ENCODE data around the gene LDLRAD3. TPM values are rescaled to one million over a fixed set of nuclear protein-coding genes. Genes with fewer than 3 reads are reported as not detected.

Gene LDLRAD3
- polyA plus RNA-seq, 1 of the 3 experiments (the other 2 are of a cell fraction): 10.6 TPM

- H3K79me2 ChIP-seq (ENCODE audit: insufficient read depth): peaks cover 61% of the 10 kb centered on the region
- no peak overlapping the region for H3K27ac ChIP-seq (ENCODE audit: low read depth in 2 of 2, low read length in 1 of 2)
- H3K9me3 ChIP-seq: no peaks in the 10 kb centered on the region
- H3F3A ChIP-seq (replicated peaks; ENCODE audit: insufficient read depth): no peaks in the 10 kb centered on the region
- no peaks in the 10 kb centered on the region for H3K27me3 ChIP-seq (ENCODE audit: insufficient read depth)
- H3K4me1 ChIP-seq (ENCODE audit: control insufficient read depth in 1 of 2, insufficient read depth in 2 of 2, low read depth in 1 of 2, low read length in 1 of 2): peaks cover 12 to 22% of the 10 kb centered on the region in 2 experiments; a peak in 3 of 4 replicates
- WGBS (ENCODE audit: low lambda C conversion rate): 97% methylated on average over 4 of the region's 4 CpGs
- no peak for TF ChIP-seq FOSL2 (IDR thresholded peaks at IDR 0.05; ENCODE audit: borderline replicate concordance, low read depth)
- TF ChIP-seq RFX5 (IDR thresholded peaks at IDR 0.05; ENCODE audit: low read length): no peak
- ChIA-PET CTCF (interaction anchor here (1.5 kb wide), 1 partner anchor 184 kb away, joined by 4 read pairs; no protein-coding TSS in a partner anchor), POLR2A (no interaction called here)
- H2AFZ ChIP-seq (ENCODE audit: low read depth): no peak overlapping the region
- H3K4me3 ChIP-seq (ENCODE audit: low read depth in 2 of 2, low read length in 1 of 2): no peak overlapping the region
- H3K9me2 ChIP-seq: no peaks in the 10 kb centered on the region
- H3K36me3 ChIP-seq (replicated peaks in 1 of 2; ENCODE audit: control insufficient read depth in 1 of 2, insufficient read depth in 2 of 2, low read length in 1 of 2): no peaks in the 10 kb centered on the region
- no peak overlapping the region for H3K4me2 ChIP-seq
- DNase-seq: no peak
- no peak overlapping the region for H3K9ac ChIP-seq
- peaks cover 12% of the 10 kb centered on the region for H4K20me1 ChIP-seq (ENCODE audit: insufficient read depth)
These were observed 3.6 kb downstream of the LDLRAD3 start for GRCh38 chr11:35947437-35947836.

DNA sequence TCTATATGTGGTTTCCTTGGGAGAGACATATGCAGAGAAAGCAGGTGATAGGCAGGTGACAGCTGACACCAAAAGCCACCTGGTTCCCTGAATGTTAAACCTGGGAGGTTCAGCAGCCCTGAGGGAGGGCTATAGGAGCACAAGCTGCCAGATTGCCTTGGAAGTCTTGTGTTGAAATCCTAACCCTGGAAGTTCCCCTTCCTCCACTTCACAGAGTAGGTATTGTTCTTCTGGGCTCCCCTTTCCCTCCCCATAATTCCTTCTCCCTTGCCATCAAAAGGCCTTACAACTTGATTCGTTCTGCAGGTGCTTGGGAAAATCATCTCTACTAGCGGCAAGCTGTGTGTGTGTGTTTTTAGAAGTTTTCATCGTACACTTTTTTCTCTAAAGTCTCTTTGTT is 5.4 kb downstream of the LDLRAD3 start:
- no peaks in the 10 kb centered on the region for H3K9me2 ChIP-seq
- ChIA-PET CTCF (interaction anchor here (1.1 kb wide), 1 partner anchor 127 kb away, joined by 3 read pairs; no protein-coding TSS in a partner anchor), POLR2A (no interaction called here)
- H3K79me2 ChIP-seq (ENCODE audit: insufficient read depth): peaks cover 70% of the 10 kb centered on the region
- no peaks in the 10 kb centered on the region for H3F3A ChIP-seq (replicated peaks; ENCODE audit: insufficient read depth)
- H3K4me1 ChIP-seq (ENCODE audit: control insufficient read depth in 1 of 2, insufficient read depth in 2 of 2, low read depth in 1 of 2, low read length in 1 of 2): peaks cover 20 to 30% of the 10 kb centered on the region in 2 experiments; a peak in 3 of 4 replicates
- H3K36me3 ChIP-seq (replicated peaks in 1 of 2; ENCODE audit: control insufficient read depth in 1 of 2, insufficient read depth in 2 of 2, low read length in 1 of 2): no peaks in the 10 kb centered on the region
- H3K9ac ChIP-seq: no peak overlapping the region
- no peak for DNase-seq
- no peaks in the 10 kb centered on the region for H3K9me3 ChIP-seq
- no peak for TF ChIP-seq RFX5 (IDR thresholded peaks at IDR 0.05; ENCODE audit: low read length)
- no peak for TF ChIP-seq TAF1 (IDR thresholded peaks at IDR 0.05; ENCODE audit: borderline replicate concordance, low read depth, low read length)
- TF ChIP-seq SIN3A (IDR thresholded peaks at IDR 0.05; ENCODE audit: borderline replicate concordance, low read depth, low read length): no peak
- H3K4me3 ChIP-seq (ENCODE audit: low read depth in 2 of 2, low read length in 1 of 2): no peak overlapping the region
- H3K27me3 ChIP-seq (ENCODE audit: insufficient read depth): no peaks in the 10 kb centered on the region
- peaks cover 12% of the 10 kb centered on the region for H4K20me1 ChIP-seq (ENCODE audit: insufficient read depth)
- 90% methylated on average over 3 of the region's 3 CpGs for WGBS (ENCODE audit: low lambda C conversion rate)
- H3K4me2 ChIP-seq: no peak overlapping the region
- no peak overlapping the region for H3K27ac ChIP-seq (ENCODE audit: low read depth in 2 of 2, low read length in 1 of 2)
- no peak overlapping the region for H2AFZ ChIP-seq (ENCODE audit: low read depth)

- Histone ChIP-seq H3K79me2 (ENCODE audit: insufficient read depth) (peaks cover 70% of the 10 kb centered on the region), H3K9ac (no peak overlapping the region), H3K9me2 (no peaks in the 10 kb centered on the region), H4K20me1 (ENCODE audit: insufficient read depth) (peaks cover 10% of the 10 kb centered on the region), H3K27me3 (ENCODE audit: insufficient read depth) (no peaks in the 10 kb centered on the region), H3K9me3 (no peaks in the 10 kb centered on the region), H2AFZ (ENCODE audit: low read depth) (no peak overlapping the region), H3K36me3 (replicated peaks in 1 of 2; ENCODE audit: control insufficient read depth in 1 of 2, insufficient read depth in 2 of 2, low read length in 1 of 2) (no peaks in the 10 kb centered on the region), H3K27ac (ENCODE audit: low read depth in 2 of 2, low read length in 1 of 2) (no peak overlapping the region), H3F3A (replicated peaks; ENCODE audit: insufficient read depth) (no peaks in the 10 kb centered on the region), H3K4me3 (ENCODE audit: low read depth in 2 of 2, low read length in 1 of 2) (no peak overlapping the region), H3K4me2 (no peak overlapping the region), H3K4me1 (ENCODE audit: control insufficient read depth in 1 of 2, insufficient read depth in 2 of 2, low read depth in 1 of 2, low read length in 1 of 2) (peaks cover 15 to 26% of the 10 kb centered on the region in 2 experiments; a peak in 3 of 4 replicates)
- ChIA-PET POLR2A (no interaction called here), CTCF (interaction anchor here (1.1 kb wide), 1 partner anchor 128 kb away, joined by 3 read pairs; no protein-coding TSS in a partner anchor)
- WGBS (ENCODE audit: low lambda C conversion rate): 89% methylated on average over 4 of the region's 5 CpGs
- TF ChIP-seq NFIC (IDR thresholded peaks at IDR 0.05; ENCODE audit: borderline replicate concordance): no peak
- no peak for TF ChIP-seq FOSL2 (IDR thresholded peaks at IDR 0.05; ENCODE audit: borderline replicate concordance, low read depth)
- TF ChIP-seq, protein P1, sequence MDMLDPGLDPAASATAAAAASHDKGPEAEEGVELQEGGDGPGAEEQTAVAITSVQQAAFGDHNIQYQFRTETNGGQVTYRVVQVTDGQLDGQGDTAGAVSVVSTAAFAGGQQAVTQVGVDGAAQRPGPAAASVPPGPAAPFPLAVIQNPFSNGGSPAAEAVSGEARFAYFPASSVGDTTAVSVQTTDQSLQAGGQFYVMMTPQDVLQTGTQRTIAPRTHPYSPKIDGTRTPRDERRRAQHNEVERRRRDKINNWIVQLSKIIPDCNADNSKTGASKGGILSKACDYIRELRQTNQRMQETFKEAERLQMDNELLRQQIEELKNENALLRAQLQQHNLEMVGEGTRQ (IDR thresholded peaks at IDR 0.05; ENCODE audit: borderline replicate concordance, low read depth, low read length): no peak
- no peak for TF ChIP-seq EP300 (IDR thresholded peaks at IDR 0.05; ENCODE audit: borderline replicate concordance in 1 of 2, low read depth in 1 of 2, low read length in 1 of 2)
- TF ChIP-seq TEAD4 (IDR thresholded peaks at IDR 0.05; ENCODE audit: borderline replicate concordance, insufficient read depth): no peak
- no peak for TF ChIP-seq TAF1 (IDR thresholded peaks at IDR 0.05; ENCODE audit: borderline replicate concordance, low read depth, low read length)
- no peak for TF ChIP-seq MXI1 (IDR thresholded peaks at IDR 0.05; ENCODE audit: low read depth, low read length)
- no peak for TF ChIP-seq JUND (IDR thresholded peaks at IDR 0.05)
- TF ChIP-seq REST (IDR thresholded peaks at IDR 0.05; ENCODE audit: low read depth, low read length): no peak
- no peak for DNase-seq
These were observed 6.2 kb downstream of the LDLRAD3 start for GRCh38 chr11:35950082-35950481.

Data from SK-N-SH (cell line).